Lower leg skin (tissue), 4 donors: Measurements from ENCODE around the gene IL10RA. TPM values are rescaled to one million over a fixed set of nuclear protein-coding genes. Genes with fewer than 3 reads are reported as not detected.

Experiments used
- DNase-seq, 2 donors: peaks; one replicate each; pipeline ENCODE4 v3.0.0-alpha.2; 2019; ENCODE audit warnings: low spot score in 2 of 2
- H3K4me3 ChIP-seq: fragments of 200-600 bp; sonication (generic); 2 replicates; pipeline ENCODE4 v1.5.1; 2017; ENCODE audit warnings: mild to moderate bottlenecking, low read depth; ENCODE audit not compliant: poor library complexity, severe bottlenecking
- POLR2A ChIP-seq, 2 donors: fragments of 450-650 bp; IDR thresholded peaks; one replicate each; pipeline ENCODE4 v1.6.1; 2016 to 2017; ENCODE audit warnings: antibody characterized with exemption in 2 of 2, mild to moderate bottlenecking in 1 of 2, moderate library complexity in 1 of 2
- WGBS, 2 donors: methylation state at CpG; one replicate each; pipeline ENCODE4 v1.1.5; 2018; 5-methylcytosine and 5-hydroxymethylcytosine counted together
- intact Hi-C: fragments of 100-400 bp; cut with DNase I; formaldehyde crosslinking; loops from one replicate; pipeline ENCODE4 v1.15.0; 2023; ENCODE audit warnings: low total_unique reads
- total RNA-seq, 4 donors: library from RNA; depleted of rRNA; stranded (reverse); fragments of >200 nt; gene quantifications; one replicate each; pipeline ENCODE4 v1.1.0, GENCODE V29; 2016
- TF ChIP-seq, protein P1 (sequence below), 3 donors: fragments of 450-650 bp; IDR thresholded peaks; one replicate each; pipeline ENCODE4 v1.5.1; 2016; ENCODE audit warnings: antibody characterized with exemption in 3 of 3, mild to moderate bottlenecking in 3 of 3, moderate library complexity in 2 of 3

IL10RA gene
- total RNA-seq, 4 donors from 2014 or later: 5.7 to 14.9 (median 8.1) TPM

DNA sequence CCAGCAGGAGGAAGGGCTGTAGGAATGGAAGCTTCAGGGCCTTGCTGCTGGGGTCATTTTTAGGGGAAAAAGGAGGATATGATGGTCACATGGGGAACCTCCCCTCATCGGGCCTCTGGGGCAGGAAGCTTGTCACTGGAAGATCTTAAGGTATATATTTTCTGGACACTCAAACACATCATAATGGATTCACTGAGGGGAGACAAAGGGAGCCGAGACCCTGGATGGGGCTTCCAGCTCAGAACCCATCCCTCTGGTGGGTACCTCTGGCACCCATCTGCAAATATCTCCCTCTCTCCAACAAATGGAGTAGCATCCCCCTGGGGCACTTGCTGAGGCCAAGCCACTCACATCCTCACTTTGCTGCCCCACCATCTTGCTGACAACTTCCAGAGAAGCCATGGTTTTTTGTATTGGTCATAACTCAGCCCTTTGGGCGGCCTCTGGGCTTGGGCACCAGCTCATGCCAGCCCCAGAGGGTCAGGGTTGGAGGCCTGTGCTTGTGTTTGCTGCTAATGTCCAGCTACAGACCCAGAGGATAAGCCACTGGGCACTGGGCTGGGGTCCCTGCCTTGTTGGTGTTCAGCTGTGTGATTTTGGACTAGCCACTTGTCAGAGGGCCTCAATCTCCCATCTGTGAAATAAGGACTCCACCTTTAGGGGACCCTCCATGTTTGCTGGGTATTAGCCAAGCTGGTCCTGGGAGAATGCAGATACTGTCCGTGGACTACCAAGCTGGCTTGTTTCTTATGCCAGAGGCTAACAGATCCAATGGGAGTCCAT lies 14.1 kb downstream of the IL10RA start:
- DNase-seq: peak in 1 of 2 donors; percentile 66
- WGBS, 2 donors: 89 to 90% methylated on average over 4 of the region's 4 CpGs
- intact Hi-C loops: no loop called here
- no peak overlapping the region for H3K4me3 ChIP-seq
- no peak for TF ChIP-seq POLR2A (IDR thresholded peaks at IDR 0.05)
- TF ChIP-seq, protein P1, sequence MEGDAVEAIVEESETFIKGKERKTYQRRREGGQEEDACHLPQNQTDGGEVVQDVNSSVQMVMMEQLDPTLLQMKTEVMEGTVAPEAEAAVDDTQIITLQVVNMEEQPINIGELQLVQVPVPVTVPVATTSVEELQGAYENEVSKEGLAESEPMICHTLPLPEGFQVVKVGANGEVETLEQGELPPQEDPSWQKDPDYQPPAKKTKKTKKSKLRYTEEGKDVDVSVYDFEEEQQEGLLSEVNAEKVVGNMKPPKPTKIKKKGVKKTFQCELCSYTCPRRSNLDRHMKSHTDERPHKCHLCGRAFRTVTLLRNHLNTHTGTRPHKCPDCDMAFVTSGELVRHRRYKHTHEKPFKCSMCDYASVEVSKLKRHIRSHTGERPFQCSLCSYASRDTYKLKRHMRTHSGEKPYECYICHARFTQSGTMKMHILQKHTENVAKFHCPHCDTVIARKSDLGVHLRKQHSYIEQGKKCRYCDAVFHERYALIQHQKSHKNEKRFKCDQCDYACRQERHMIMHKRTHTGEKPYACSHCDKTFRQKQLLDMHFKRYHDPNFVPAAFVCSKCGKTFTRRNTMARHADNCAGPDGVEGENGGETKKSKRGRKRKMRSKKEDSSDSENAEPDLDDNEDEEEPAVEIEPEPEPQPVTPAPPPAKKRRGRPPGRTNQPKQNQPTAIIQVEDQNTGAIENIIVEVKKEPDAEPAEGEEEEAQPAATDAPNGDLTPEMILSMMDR (IDR thresholded peaks at IDR 0.05): no peak

DNA sequence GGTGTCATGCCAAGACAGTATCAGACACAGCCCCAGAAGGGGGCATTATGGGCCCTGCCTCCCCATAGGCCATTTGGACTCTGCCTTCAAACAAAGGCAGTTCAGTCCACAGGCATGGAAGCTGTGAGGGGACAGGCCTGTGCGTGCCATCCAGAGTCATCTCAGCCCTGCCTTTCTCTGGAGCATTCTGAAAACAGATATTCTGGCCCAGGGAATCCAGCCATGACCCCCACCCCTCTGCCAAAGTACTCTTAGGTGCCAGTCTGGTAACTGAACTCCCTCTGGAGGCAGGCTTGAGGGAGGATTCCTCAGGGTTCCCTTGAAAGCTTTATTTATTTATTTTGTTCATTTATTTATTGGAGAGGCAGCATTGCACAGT lies 14.6 kb downstream of the IL10RA start:
- WGBS, 2 donors: 90 to 100% methylated on average over 1 of the region's 1 CpG
- no peak overlapping the region for H3K4me3 ChIP-seq
- intact Hi-C loops: no loop called here
- no peak for TF ChIP-seq POLR2A (IDR thresholded peaks at IDR 0.05)
- TF ChIP-seq, protein P1 (IDR thresholded peaks at IDR 0.05): no peak
- DNase-seq: peak in 1 of 2 donors; percentile 57

DNA sequence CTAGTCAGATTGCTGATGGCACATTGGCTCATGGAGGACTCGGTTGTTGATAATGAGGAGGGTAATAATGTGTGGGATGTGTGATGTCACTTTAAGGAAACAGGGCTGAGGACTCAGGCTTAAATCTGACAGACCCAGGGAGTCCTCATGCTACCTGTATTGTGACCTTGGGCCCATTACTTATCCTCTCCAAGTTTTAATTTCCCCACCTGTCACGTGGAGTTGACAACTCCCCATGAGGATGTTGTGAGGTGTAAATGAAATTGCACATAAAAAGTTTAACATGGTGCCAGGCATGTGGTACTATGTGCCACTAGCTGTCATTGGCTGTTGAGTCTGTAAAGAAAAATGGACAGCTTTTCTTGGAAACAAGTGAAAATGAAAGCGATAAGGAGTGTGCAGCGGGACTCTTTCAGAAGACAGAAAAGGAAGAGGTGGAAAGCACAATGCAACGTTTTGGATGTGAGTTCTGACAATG lies 15.3 kb downstream of the IL10RA start:
- no peak for DNase-seq
- no peak overlapping the region for H3K4me3 ChIP-seq
- 74 to 77% methylated on average over 5 of the region's 5 CpGs for WGBS, 2 donors
- TF ChIP-seq, protein P1 (IDR thresholded peaks at IDR 0.05): no peak
- no peak for TF ChIP-seq POLR2A (IDR thresholded peaks at IDR 0.05)
- intact Hi-C loops: no loop called here

DNA sequence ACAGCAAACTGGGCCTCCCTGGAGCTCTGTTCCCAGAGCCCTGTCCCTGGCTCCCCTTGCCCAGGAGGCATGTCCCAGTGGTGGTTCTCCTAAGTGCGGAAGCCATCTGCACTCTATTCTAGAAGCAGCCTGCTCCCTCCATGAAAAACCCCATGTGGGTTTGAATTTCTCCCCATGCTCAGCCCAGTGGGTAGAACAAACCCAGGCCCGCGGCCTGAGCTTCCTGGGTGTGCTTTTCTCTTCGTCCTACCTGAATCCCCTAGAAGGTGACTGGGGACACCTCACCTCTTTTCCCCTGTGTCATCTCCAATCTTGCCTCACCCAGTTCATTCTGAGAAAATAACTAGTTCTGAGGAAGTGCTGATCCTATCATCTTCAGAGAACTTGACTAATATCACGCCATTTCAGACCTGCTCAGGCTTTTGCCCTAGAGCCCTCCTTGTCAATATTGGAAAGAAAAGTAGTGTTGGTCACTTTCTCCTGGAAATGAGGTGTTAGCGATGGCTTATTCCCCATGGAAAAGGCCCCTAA lies 15.9 kb downstream of the IL10RA start:
- whole genome bisulfite sequencing, 2 donors: 83 to 84% methylated on average over 6 of the region's 6 CpGs
- intact Hi-C loops: no loop called here
- TF ChIP-seq POLR2A (IDR thresholded peaks at IDR 0.05): no peak
- DNase-seq: peak in 1 of 2 donors; percentile 73
- no peak overlapping the region for H3K4me3 ChIP-seq

DNA sequence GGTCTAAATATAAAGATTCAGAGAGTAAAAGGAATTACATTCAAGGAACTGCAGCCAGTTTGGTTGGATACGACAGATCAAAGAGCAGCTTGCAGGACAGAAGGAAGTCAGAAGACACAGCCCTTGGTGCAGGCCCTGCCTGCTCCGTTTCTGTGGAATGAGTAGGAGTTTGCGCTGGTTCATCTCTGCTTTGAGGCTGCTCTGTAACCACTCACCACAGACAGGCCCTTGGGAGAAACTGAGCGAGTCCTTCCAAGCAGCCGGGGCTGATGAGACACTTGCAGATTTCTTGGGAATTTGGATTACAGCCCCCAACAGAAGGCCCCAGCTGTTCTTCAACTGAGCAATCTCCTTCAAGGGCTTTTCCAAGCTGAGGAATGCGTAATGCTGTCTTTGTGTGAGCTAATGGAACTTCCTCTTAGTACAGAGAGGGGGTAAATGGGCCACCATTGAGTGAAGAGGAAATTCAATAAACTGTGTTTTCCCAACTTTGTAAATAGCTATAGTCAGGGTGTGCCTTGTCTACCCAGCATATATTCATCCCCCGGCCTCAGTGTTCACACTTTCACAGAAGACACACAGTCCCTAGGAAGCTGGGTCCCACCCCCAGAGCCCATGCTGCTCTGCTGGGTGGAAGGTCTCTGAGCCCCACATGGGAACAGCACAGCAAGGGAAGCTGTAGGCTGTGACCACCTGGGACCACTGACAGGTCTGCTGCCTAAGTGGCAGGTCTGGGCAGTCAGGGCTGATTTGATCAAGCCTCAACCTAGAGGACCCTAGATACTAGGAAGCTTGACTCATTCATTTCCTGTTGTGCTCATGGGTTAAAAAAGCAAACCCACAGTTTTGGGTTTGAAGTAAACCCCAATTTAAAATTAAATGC lies 16.6 kb downstream of the IL10RA start:
- TF ChIP-seq POLR2A (IDR thresholded peaks at IDR 0.05): no peak
- TF ChIP-seq, protein P1 (IDR thresholded peaks at IDR 0.05): no peak
- peak in 1 of 2 donors; percentile 72 for DNase-seq
- no peak overlapping the region for H3K4me3 ChIP-seq
- intact Hi-C loops: no loop called here
- 66 to 75% methylated on average over 7 of the region's 7 CpGs for WGBS, 2 donors

DNA sequence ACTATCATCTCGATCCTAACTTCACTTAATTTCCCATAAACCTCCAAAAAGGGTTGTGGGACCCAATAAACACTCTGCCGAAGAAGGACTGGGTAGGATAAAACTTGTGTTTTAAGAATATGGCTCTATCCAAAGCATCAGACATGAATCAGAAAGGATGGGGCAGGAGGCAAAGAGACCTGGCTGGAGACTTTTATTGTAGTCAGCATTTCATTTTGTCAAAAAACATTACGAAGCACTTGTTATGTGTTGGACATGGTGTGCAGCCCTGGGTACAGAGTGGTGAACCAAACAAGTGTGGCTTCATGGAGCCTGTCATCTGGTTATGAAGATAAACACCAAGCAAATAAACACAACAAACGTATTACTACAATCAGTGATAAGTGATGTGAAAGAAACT lies 17.3 kb downstream of the IL10RA start:
- no peak for TF ChIP-seq POLR2A (IDR thresholded peaks at IDR 0.05)
- TF ChIP-seq, protein P1 (IDR thresholded peaks at IDR 0.05): no peak
- 67 to 87% methylated on average over 4 of the region's 4 CpGs for WGBS, 2 donors
- intact Hi-C loops: no loop called here

More for the DNA sequence above, 17.3 kb downstream of the IL10RA start:
- DNase-seq: no peak
- no peak overlapping the region for H3K4me3 ChIP-seq
